Measurements from ENCODE around the gene CKAP5.
A peak's percentile ranks its signal among the peaks of the same experiment; 100 is the strongest.

CKAP5 gene

DNA sequence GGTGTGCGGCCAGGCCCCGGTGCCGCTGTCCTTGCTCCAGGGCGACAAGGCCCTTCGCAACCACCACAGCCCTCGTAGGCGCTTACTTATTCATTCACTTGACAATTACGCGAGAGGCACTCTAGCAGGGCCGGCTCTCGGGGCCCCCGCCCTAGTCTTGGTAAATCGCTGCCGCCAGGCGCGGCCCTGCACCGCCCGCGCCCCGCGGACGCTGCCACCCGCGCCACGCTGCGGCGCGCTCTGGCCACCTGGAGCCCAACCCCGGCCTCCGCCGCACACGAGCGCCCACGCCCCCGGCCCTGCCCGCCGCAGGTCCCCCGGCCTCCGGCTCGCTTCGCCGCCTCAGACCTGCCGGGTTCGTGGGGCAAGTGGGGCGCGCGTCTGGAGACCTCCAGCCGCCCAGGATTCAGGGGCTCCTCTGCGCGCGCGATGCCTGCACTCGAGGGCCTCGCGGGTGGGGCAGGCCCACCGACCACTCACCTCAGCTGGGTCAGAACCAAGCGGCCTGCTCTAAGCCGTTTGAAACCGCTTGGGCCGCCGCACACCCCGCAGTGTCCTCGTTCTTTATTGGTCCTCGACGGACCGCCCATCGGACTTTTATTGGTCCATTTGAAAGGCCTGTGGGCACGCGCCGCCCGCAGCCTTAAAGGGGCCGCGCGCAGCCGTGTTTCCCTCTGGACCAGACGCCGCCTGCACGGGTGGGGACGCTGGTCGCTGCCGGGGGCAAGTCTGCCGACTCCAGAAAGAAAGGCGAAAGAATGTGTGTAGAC, at the start of gene CKAP5:
Gene CKAP5, minus strand, starts transcription at position 541 of the 770 bp plus-strand sequence. CDS start 25,049 bp downstream, outside the sequence.
- DNase-seq, result peak; percentile 94

DNA sequence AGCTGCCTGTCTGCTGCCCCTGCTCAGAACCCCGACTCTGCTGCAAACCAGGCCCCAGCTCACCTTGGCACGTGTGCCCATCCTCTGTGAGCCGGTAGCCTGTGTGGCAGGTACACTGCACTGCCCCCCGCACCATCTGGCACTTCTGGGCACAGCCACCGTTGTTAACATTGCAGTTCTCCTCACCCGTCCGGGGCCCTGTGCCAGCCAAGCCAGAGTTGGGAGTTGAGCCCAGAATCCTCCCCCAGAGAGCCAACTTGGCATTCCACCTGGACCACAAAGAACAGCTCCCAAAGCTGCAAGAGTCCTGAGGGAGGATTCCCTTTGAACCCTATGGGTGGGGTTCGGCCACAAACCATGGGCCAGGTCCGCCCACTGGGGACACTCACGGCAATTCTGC, 49.7 kb upstream of the CKAP5 start:
- no peak for DNase-seq

DNA sequence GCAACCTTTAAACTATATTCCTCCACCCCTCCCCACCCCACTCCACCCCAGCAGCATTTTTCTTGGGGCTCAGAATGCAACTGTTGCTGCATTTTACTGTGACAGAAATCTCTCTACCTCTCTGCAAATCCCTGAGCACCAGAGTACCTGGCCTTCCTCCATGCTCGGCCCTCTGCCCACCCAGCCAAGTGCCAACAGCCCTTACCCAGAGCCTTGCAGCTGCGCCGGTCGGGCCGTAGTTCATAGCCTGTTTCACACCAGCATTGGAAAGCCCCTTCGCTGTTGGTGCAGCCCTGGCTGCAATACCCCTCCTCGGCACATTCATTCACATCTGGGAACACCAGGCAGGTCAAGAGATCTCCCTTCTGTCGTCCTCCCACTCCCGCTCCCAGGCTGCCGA, 48.9 kb upstream of the CKAP5 start:
- DNase-seq, result no peak

GRCh38 chr11:46894506-46894905, 48.4 kb upstream of the CKAP5 start:
- no peak for DNase-seq

- no peak for DNase-seq
Measured at GRCh38 chr11:46892838-46893237, 46.8 kb upstream of the CKAP5 start.

DNA sequence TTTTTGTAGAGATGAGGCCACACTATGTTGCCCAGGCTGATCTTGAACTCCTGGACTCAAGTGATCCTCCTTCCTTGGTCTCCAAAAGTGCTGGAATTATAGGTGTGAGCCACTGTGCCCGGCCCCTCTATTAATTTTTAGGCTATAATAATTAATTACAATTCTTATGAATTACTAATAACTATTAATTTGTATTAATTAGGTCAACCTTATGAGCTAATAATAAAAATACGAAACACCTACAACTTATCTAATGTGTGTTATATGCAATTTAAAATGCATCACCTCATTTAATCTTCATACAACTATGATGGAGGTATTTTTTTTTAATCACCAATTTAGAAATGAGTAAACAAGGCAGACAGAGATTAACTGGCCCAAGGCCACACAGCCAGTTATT, 46.0 kb upstream of the CKAP5 start:
- no peak for DNase-seq

DNA sequence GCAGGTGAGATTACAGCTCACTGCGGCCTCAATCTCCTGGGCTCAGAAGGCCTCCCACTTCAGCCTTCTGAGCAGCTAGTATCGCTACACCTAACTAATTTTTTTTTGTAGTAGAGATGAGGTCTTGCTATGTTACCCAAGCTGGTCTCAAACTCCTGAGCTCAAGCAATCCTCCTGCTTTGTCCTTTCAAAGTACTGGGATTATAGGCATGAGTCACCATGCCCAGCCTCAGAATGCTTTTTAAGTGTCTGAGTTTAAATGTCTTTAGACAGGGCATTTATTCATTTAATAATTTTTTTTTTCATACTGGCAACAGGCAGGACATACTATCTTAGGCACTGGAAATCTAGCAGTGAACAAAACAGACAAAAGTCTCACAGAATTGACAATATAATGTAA, 44.6 kb upstream of the CKAP5 start:
- no peak for DNase-seq

DNA sequence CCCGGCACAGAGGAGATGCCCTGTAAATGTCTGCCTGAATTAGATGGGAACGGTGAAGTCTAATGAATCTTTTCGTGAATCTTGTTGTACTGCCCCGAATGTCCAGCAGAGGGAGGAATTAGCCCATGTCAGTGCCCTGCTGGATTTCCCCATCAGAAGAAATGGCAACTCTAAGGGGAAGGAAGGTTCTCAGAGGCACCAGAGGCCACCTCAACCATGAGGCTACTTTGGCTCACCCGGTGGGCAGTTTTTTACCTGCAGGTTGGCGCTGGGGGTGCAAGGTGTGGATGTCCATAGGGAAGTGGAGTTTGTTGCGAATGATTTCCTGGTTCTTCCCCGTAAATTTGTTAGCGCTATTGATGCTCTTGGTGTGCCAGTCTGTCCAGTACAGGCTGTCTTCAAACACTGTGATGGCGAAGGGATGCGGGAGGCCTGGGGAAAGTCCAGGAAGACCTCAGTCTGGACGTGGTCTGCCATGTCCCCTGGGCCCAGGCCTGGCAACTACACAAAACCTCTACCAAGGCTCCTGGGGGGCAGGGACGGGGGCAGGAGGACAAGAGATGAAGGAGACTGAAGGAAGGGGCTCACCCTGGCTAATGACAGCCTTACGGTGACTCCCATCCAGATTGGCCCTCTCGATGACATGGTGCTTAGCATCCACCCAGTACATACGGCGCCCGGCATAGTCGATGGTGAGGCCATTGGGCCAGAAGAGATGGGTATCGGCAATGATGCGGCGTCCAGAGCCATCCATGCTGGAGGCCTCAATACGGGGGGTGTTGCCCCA, 43.8 kb upstream of the CKAP5 start:
- DNase-seq, result peak; percentile 85

DNA sequence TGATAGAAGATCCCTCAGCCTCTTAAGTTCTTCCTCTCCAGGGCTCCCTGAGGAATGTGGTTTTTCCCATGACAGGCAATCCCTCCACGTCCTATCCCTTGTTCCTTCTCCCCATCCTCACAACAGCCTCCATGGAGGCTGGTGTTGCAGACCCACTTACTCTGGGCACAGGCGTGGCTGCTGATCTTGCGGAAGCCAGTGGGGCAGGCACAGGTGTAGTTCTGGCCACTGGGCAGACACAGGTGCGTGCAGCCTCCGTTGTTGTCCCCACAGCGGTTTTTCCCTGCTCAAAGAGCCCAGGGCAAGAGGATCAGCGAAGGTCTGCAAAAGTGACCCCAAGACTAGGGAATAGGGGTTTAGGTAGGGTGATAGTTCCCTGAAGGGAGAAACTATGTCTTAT, 43.2 kb upstream of the CKAP5 start:
- no peak for DNase-seq

DNA sequence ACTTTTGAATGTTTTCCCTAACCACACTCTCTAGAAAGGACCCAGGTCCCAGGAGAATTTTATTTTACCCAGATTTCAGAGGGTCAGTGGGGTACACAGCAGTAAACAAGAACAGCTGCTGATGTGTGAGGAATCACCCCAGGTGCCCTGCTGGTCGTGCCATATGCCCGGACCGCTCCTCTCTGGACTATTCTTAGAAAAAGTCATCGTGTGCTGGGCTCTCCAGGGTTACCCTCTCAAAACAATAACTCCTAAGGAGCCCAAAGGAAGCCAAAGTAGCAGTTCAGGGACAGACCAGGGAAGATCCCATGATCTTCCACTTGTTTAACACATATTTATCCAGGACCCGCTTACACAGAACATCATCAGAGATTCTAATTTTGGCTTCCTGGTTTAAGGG, 42.6 kb upstream of the CKAP5 start:
- DNase-seq, result no peak

- DNase-seq, result no peak
Measured at GRCh38 chr11:46886211-46886610, 40.1 kb upstream of the CKAP5 start.

GRCh38 chr11:46879056-46879585, 33.0 kb upstream of the CKAP5 start:
- DNase-seq, result no peak

GRCh38 chr11:46877580-46877979, 31.5 kb upstream of the CKAP5 start:
- DNase-seq, result no peak

DNA sequence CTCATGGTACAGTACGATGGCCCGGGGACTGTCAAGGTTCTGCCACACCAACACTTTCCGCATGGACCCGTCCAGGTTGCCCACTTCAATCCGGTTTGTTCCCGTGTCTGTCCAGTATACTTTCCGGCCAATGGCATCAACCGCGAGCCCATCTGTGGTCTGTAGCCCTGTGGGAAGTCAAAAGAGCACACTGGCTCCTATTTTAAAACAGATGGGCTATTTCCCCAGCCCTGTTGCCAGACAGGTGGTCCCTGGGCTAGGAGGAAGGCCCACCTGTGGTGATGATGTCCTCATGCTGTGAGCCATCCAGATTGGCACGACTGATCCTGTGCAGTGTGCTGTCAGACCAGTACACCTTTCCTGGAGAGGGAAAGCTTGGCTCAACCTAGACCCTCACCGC, 30.4 kb upstream of the CKAP5 start:
- DNase-seq, result no peak

GRCh38 chr11:46874586-46874985, 28.5 kb upstream of the CKAP5 start:
- DNase-seq, result no peak

DNA sequence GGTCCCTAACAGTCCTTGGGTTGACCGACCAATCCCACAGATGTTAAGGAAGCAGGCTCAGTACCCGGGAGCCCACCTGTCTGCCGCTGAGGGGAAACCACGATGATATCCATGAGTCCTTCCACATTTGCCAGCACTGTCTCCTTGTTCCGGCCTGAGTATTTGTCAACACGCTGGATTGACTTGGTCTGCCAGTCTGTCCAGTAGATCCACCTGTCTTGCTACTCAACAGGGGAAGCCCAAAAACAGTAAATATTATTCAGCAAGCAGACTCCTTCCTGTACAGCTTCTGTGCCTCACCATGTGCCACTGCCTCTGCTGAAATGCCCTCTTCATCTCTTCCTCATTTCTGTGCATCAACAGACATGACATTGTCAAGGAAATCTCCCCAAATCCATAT, 22.8 kb upstream of the CKAP5 start:
- no peak for DNase-seq

DNA sequence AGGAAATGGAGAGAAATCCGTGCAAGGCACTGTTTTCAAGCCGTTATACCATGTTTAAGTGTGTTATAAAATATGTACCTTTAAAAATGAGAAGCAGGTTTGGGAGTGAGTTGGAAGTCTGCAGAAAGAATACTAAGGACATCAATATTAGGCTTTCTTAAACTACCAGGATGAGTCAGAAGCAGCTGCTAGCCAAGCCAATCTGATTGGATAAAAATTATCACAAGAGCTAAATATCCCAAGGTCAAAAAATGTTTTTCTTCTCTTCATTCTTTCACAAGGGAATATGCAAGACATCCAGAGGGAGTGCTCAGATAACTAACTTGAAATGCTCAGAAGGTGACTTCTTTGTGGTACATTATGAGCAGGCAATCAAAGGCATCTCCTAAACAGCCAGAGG, 19.3 kb upstream of the CKAP5 start:
- no peak for DNase-seq

DNA sequence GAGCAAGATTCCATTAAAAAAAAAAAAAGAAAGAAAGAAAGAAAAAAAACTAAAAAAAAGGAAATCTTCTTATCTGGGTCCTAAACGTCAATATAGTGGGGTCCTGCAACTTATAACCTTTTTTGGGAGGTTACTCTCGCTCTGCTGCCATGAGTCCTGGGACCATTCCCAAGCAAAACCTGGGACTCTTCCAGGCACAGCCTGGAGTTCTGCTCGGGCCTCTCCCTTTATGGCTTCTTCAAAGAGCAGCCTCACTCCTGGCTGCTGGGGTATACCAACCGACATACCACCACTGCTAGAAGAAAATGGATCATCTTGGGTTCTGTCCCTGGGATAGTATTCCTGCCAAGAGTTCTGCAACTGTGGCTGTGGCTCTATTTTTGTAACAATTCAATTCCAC, 14.1 kb upstream of the CKAP5 start:
- no peak for DNase-seq

- no peak for DNase-seq
Measured at GRCh38 chr11:46858920-46859546, 13.0 kb upstream of the CKAP5 start.

GRCh38 chr11:46857666-46858065, 11.6 kb upstream of the CKAP5 start:
- no peak for DNase-seq

DNA sequence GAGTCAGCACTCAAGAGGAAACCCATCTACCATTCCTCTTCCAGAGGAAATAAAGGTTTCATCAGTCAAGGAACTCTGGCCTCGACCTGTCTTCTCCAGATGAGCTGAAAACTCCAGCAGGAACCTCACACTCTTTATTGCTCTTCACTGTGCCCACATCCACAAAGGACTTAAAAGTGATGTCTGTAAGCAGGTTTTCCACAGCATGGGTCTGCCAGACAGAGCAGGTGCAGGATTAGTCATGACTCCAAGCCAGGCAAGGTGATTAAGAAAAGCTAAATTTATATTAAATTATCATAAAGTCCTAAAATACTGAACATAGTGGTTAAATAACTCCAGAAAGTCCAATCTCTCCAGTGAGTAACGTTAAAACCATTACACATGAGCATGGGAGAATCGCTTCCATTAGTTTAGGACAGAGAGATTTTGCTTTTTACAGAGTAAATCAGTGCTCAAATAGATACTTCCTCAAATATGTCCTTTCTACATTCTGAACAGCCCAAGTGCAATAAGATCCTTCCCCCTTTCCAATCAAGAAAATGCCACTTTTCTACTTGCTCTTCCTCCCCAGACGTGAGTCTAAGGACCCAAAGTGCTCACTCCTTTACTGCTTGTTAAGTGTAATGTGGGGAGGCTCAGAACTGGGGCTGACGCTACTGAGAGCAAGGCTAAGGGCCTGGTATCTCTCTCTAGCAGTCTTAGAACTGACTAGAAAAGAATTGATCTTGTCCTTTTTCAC, 10.7 kb upstream of the CKAP5 start:
- DNase-seq, result no peak

DNA sequence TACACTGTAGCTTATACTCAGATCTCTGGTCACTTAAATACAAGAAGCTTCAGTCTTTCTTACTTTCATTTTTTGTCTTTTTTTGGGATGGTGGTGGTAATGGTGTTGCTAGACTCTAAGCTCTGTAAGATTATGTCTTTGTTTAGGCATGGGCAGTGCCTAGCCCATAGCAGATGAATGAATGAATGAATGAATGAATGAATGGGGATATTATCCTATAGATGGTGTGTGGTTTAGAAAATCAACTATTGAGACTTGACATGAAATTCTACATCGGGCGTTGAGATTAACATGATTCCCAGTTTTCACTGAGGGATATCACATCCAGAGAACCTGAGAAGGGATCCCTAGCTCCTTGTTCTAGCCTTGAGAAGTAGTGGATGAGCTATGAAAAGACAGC, 9.8 kb upstream of the CKAP5 start:
- no peak for DNase-seq

GRCh38 chr11:46855167-46855566, 9.1 kb upstream of the CKAP5 start:
- no peak for DNase-seq
